GM21576 (cell line): ENCODE results near the gene GDF2.

Source experiments
- ATAC-seq: cut with Tn5 transposase; IDR thresholded peaks from one replicate; pipeline ENCODE4 v1.9.1; 2021; ENCODE audit warnings: mild to moderate bottlenecking, moderate library complexity; ENCODE audit not compliant: unreplicated experiment

GDF2 gene

GRCh38 chr10:47290338-47290737 lies 31.9 kb upstream of the GDF2 start:
- ATAC-seq = no peak

GRCh38 chr10:47291682-47292081 lies 30.6 kb upstream of the GDF2 start:
- ATAC-seq = no peak

- ATAC-seq = no peak
These were observed 28.2 kb upstream of the GDF2 start for GRCh38 chr10:47294057-47294456.

- ATAC-seq = no peak
These were observed 27.8 kb upstream of the GDF2 start for GRCh38 chr10:47294501-47294900.

- ATAC-seq = no peak
These were observed 26.8 kb upstream of the GDF2 start for GRCh38 chr10:47295411-47295810.

- no peak for ATAC-seq
These were observed 25.9 kb upstream of the GDF2 start for GRCh38 chr10:47296156-47296894.

GRCh38 chr10:47296941-47297340 lies 25.3 kb upstream of the GDF2 start:
- ATAC-seq = no peak

GRCh38 chr10:47297866-47298540 lies 24.3 kb upstream of the GDF2 start:
- ATAC-seq = no peak

- no peak for ATAC-seq
These were observed 23.5 kb upstream of the GDF2 start for GRCh38 chr10:47298715-47299114.

- ATAC-seq = no peak
These were observed 22.4 kb upstream of the GDF2 start, which contains the start of gene GDF10 for GRCh38 chr10:47299611-47300428. Gene GDF10 (plus strand): TSS chr10:47300197. CDS start chr10:47300652, 455 bp downstream.

GRCh38 chr10:47300429-47300931 lies 21.8 kb upstream of the GDF2 start:
- no peak for ATAC-seq

- no peak for ATAC-seq
These were observed 20.4 kb upstream of the GDF2 start for GRCh38 chr10:47301833-47302232.

- ATAC-seq = no peak
These were observed 19.1 kb upstream of the GDF2 start for GRCh38 chr10:47303105-47303504.

- no peak for ATAC-seq
These were observed 18.4 kb upstream of the GDF2 start for GRCh38 chr10:47303866-47304265.

- no peak for ATAC-seq
These were observed 16.7 kb upstream of the GDF2 start for GRCh38 chr10:47305566-47305965.

- ATAC-seq = no peak
These were observed 15.7 kb upstream of the GDF2 start for GRCh38 chr10:47306387-47307210.

- ATAC-seq = no peak
These were observed 14.9 kb upstream of the GDF2 start for GRCh38 chr10:47307381-47307780.

- no peak for ATAC-seq
These were observed 13.5 kb upstream of the GDF2 start for GRCh38 chr10:47308775-47309174.

GRCh38 chr10:47309408-47310089 lies 12.7 kb upstream of the GDF2 start:
- ATAC-seq = no peak

GRCh38 chr10:47310090-47310505 lies 12.2 kb upstream of the GDF2 start:
- ATAC-seq = no peak
